Mesenchymal stem cell (in vitro differentiated cells and primary cell): Measurements from ENCODE around the gene ACY1.

Experiments
- DNase-seq: peaks from one replicate; pipeline ENCODE4 v3.0.0-alpha.2; 2013
- H2AFZ ChIP-seq: one replicate; pipeline ENCODE4 v1.6.1; 2013; ENCODE audit warnings: low read depth, mild to moderate bottlenecking, control low read depth, inconsistent platforms, low read length, moderate library complexity
- H2AK5ac ChIP-seq: 2 replicates; pipeline ENCODE4 v1.6.1; 2013; ENCODE audit warnings: low read length, moderate library complexity, mild to moderate bottlenecking, inconsistent platforms; ENCODE audit not compliant: severe bottlenecking
- H2BK120ac ChIP-seq: one replicate; pipeline ENCODE4 v1.6.1; 2013; ENCODE audit warnings: low read depth, mild to moderate bottlenecking, inconsistent platforms, low read length, moderate library complexity
- H2BK12ac ChIP-seq, 2 experiments: one replicate each; pipeline ENCODE4 v1.6.1; 2013; ENCODE audit warnings: inconsistent platforms in 2 of 2, low read length in 2 of 2, mild to moderate bottlenecking in 2 of 2, moderate library complexity in 2 of 2, control low read depth in 1 of 2
- H2BK15ac ChIP-seq: one replicate; pipeline ENCODE4 v1.6.1; 2013; ENCODE audit warnings: mild to moderate bottlenecking, low read depth, inconsistent platforms; ENCODE audit not compliant: poor library complexity, severe bottlenecking
- H2BK5ac ChIP-seq: 2 replicates; pipeline ENCODE4 v1.6.1; 2013; ENCODE audit warnings: low read depth, mild to moderate bottlenecking, low read length, control low read depth, inconsistent platforms; ENCODE audit not compliant: poor library complexity, severe bottlenecking
- H3K14ac ChIP-seq, 2 experiments: one replicate each; pipeline ENCODE4 v1.6.1; 2013; ENCODE audit warnings: inconsistent platforms in 2 of 2, low read length in 2 of 2, control low read depth in 1 of 2, mild to moderate bottlenecking in 1 of 2, moderate library complexity in 1 of 2
- H3K18ac ChIP-seq, 2 experiments: one replicate each; pipeline ENCODE4 v1.6.1; 2013; ENCODE audit warnings: inconsistent platforms in 2 of 2, low read length in 2 of 2, control low read depth in 1 of 2, low read depth in 1 of 2, mild to moderate bottlenecking in 1 of 2
- H3K23ac ChIP-seq, 2 experiments: one replicate each; pipeline ENCODE4 v1.6.1; 2013; ENCODE audit warnings: inconsistent platforms in 2 of 2, low read length in 2 of 2, mild to moderate bottlenecking in 2 of 2, moderate library complexity in 2 of 2, control low read depth in 1 of 2
- H3K27ac ChIP-seq: 2 replicates; pipeline ENCODE4 v1.5.1; 2013; ENCODE audit warnings: mild to moderate bottlenecking, moderate library complexity, low read length, control low read depth, inconsistent platforms; ENCODE audit not compliant: poor library complexity, severe bottlenecking
- H3K27me3 ChIP-seq, 2 experiments: 2 replicates each; pipeline versions ENCODE4 v1.6.1 to v1.7.0; 2013; ENCODE audit warnings: low read length in 2 of 2, mild to moderate bottlenecking in 2 of 2, moderate library complexity in 2 of 2, control low read depth in 1 of 2, inconsistent platforms in 1 of 2; ENCODE audit not compliant: control insufficient read depth in 1 of 2, insufficient read depth in 1 of 2
- H3K36me3 ChIP-seq, 2 experiments: 2 replicates each; pipeline versions ENCODE4 v1.6.1 to v1.7.0; 2013; ENCODE audit warnings: low read length in 2 of 2, control low read depth in 1 of 2, inconsistent platforms in 1 of 2, low read depth in 1 of 2, mild to moderate bottlenecking in 1 of 2; ENCODE audit not compliant: insufficient read depth in 2 of 2, control insufficient read depth in 1 of 2
- H3K4ac ChIP-seq, 2 experiments: one replicate each; pipeline ENCODE4 v1.6.1; 2013; ENCODE audit warnings: inconsistent platforms in 2 of 2, low read length in 2 of 2, mild to moderate bottlenecking in 2 of 2, moderate library complexity in 2 of 2, control low read depth in 1 of 2, low read depth in 1 of 2
- H3K4me1 ChIP-seq: 2 replicates; pipeline ENCODE4 v1.6.1; 2013; ENCODE audit warnings: low read depth, low read length, control low read depth; ENCODE audit not compliant: control insufficient read depth, insufficient read depth
- H3K4me2 ChIP-seq: 2 replicates; pipeline ENCODE4 v1.6.1; 2013; ENCODE audit warnings: low read length, mild to moderate bottlenecking, inconsistent platforms; ENCODE audit not compliant: poor library complexity, severe bottlenecking
- H3K4me3 ChIP-seq, 2 experiments: 2 replicates each; pipeline versions ENCODE4 v1.5.1 to v1.7.0; 2013; ENCODE audit warnings: low read length in 2 of 2, mild to moderate bottlenecking in 2 of 2, control low read depth in 1 of 2, low read depth in 1 of 2; ENCODE audit not compliant: insufficient read depth in 1 of 2
- H3K79me1 ChIP-seq: replicated peaks from 2 replicates; pipeline ENCODE4 v1.6.1; 2013; ENCODE audit warnings: mild to moderate bottlenecking, control low read depth, low read length, inconsistent platforms; ENCODE audit not compliant: poor library complexity, severe bottlenecking
- H3K9ac ChIP-seq: 2 replicates; pipeline ENCODE4 v1.7.0; 2013; ENCODE audit warnings: mild to moderate bottlenecking, low read length, moderate library complexity
- H3K9me3 ChIP-seq: 2 replicates; pipeline ENCODE4 v1.7.0; 2013; ENCODE audit warnings: mild to moderate bottlenecking, low read length; ENCODE audit not compliant: control insufficient read depth
- H4K8ac ChIP-seq: one replicate; pipeline ENCODE4 v1.6.1; 2013; ENCODE audit warnings: inconsistent platforms, mild to moderate bottlenecking, low read length, moderate library complexity
- H4K91ac ChIP-seq: one replicate; pipeline ENCODE4 v1.6.1; 2013; ENCODE audit warnings: mild to moderate bottlenecking, low read length, inconsistent platforms
- WGBS: methylation state at CpG from one replicate; pipeline ENCODE4 v1.1.7; 2013; ENCODE audit warnings: mixed read lengths; 5-methylcytosine and 5-hydroxymethylcytosine counted together

The ACY1 gene

DNA sequence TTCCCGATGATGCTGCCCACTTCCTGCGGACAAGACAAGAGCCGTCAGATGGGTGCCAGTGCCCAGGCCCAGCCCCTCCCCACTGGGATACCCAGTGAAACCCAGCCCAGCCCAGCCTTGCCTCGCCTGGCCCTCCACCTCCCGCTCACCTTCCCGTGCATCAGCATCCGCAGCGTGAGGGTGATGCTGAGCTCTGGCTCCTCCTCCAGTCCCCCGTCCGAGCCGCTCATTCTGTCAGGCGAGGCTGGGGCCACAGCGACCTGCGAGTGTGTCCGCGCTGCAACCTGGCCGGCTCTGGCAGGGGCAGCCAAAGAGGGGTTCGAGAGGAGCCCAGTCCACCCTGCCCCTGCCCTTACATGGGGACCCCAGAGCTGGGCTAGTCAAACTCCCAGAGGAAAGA lies 22.3 kb upstream of the ACY1 start:
- Histone ChIP-seq H3K79me1 (peaks cover 16% of the 10 kb centered on the region), H3K18ac (no peak overlapping the region), H2AFZ (no peak overlapping the region), H2AK5ac (no peak overlapping the region), H2BK120ac (no peak overlapping the region), H3K4me3 (no peak overlapping the region), H3K23ac (no peak overlapping the region), H3K27ac (no peak overlapping the region), H3K4ac (no peak overlapping the region), H2BK12ac (no peak overlapping the region), H3K9me3 (no peaks in the 10 kb centered on the region), H3K14ac (no peak overlapping the region), H2BK5ac (no peak overlapping the region), H4K91ac (no peak overlapping the region), H3K4me2 (no peak overlapping the region), H3K27me3 (no peaks in the 10 kb centered on the region), H4K8ac (no peak overlapping the region), H3K4me1 (peaks cover 25% of the 10 kb centered on the region), H3K9ac (no peak overlapping the region), H2BK15ac (no peak overlapping the region), H3K36me3 (peaks cover 39 to 63% of the 10 kb centered on the region in 2 experiments)
- DNase-seq: no peak
- 94% methylated on average over 18 of the region's 18 CpGs for WGBS

GRCh38 chr3:51961602-51962569 lies 21.4 kb upstream of the ACY1 start:
- no peak overlapping the region for H3K14ac ChIP-seq
- no peak for DNase-seq
- no peak overlapping the region for H2BK15ac ChIP-seq
- H2BK120ac ChIP-seq: no peak overlapping the region
- no peak overlapping the region for H4K8ac ChIP-seq
- no peak overlapping the region for H3K18ac ChIP-seq
- peaks cover 38 to 55% of the 10 kb centered on the region in 2 experiments for H3K36me3 ChIP-seq
- H3K27me3 ChIP-seq: no peaks in the 10 kb centered on the region
- peaks cover 24% of the 10 kb centered on the region for H3K4me1 ChIP-seq
- no peak overlapping the region for H3K4ac ChIP-seq
- H2AFZ ChIP-seq: no peak overlapping the region
- peaks cover 24% of the 10 kb centered on the region for H3K79me1 ChIP-seq
- no peak overlapping the region for H3K27ac ChIP-seq
- no peak overlapping the region for H4K91ac ChIP-seq
- H3K9ac ChIP-seq: no peak overlapping the region
- no peak overlapping the region for H2BK12ac ChIP-seq
- peak overlapping the region in 1 of 2 experiments; percentile 4 for H3K4me3 ChIP-seq
- H3K23ac ChIP-seq: peak overlapping the region in 1 of 2 experiments; percentile 42
- WGBS: 94% methylated on average over 7 of the region's 9 CpGs
- H3K9me3 ChIP-seq: no peaks in the 10 kb centered on the region
- no peak overlapping the region for H3K4me2 ChIP-seq
- no peak overlapping the region for H2AK5ac ChIP-seq
- no peak overlapping the region for H2BK5ac ChIP-seq

GRCh38 chr3:51962854-51963530 lies 20.3 kb upstream of the ACY1 start:
- Histone ChIP-seq H2BK120ac (no peak overlapping the region), H2BK15ac (no peak overlapping the region), H2BK12ac (no peak overlapping the region), H3K79me1 (peaks cover 27% of the 10 kb centered on the region), H2AK5ac (no peak overlapping the region), H2AFZ (no peak overlapping the region), H3K4me2 (no peak overlapping the region), H3K4me3 (no peak overlapping the region), H3K14ac (no peak overlapping the region), H3K27me3 (no peaks in the 10 kb centered on the region), H3K9ac (no peak overlapping the region), H3K18ac (no peak overlapping the region), H4K8ac (no peak overlapping the region), H3K27ac (no peak overlapping the region), H3K36me3 (peaks cover 29 to 46% of the 10 kb centered on the region in 2 experiments), H3K23ac (no peak overlapping the region), H2BK5ac (no peak overlapping the region), H3K4me1 (peaks cover 25% of the 10 kb centered on the region), H3K4ac (no peak overlapping the region), H4K91ac (no peak overlapping the region), H3K9me3 (no peaks in the 10 kb centered on the region)
- WGBS: 86% methylated on average over 6 of the region's 6 CpGs
- DNase-seq: no peak

DNA sequence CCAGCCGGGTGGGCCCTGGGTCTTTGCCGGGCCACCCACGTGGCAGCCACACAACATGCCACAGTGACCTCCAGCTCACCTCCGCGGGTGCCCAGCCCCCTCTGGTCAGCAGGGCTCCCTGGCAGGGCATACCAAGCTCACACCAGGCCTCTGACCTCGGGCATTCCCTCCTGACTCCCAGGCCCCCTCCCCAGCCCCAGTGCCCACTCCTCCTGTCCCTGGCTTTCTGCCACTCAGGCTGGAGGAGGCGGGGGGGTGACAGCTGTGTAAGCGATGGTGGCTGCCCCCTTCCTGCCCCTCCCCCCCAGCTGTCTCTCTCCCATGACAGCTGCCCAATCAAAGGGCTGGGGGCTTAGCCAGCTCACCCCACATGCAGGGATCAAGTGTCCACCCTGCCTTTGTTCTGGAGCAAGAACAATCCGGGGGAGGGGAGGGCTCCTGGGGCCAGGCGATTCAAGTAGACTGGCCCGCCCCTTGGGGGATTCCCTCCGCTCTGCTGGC lies 19.3 kb upstream of the ACY1 start:
- Histone ChIP-seq H3K9me3 (no peaks in the 10 kb centered on the region), H3K4me2 (no peak overlapping the region), H2BK5ac (no peak overlapping the region), H3K23ac (no peak overlapping the region), H2AK5ac (no peak overlapping the region), H3K36me3 (peaks cover 19 to 37% of the 10 kb centered on the region in 2 experiments), H2BK15ac (no peak overlapping the region), H4K91ac (no peak overlapping the region), H3K4ac (no peak overlapping the region), H3K27me3 (no peaks in the 10 kb centered on the region), H3K4me1 (peaks cover 34% of the 10 kb centered on the region), H2AFZ (no peak overlapping the region), H2BK120ac (no peak overlapping the region), H3K4me3 (no peak overlapping the region), H3K14ac (no peak overlapping the region), H3K27ac (no peak overlapping the region), H3K18ac (no peak overlapping the region), H3K9ac (no peak overlapping the region), H2BK12ac (no peak overlapping the region), H3K79me1 (peaks cover 27% of the 10 kb centered on the region), H4K8ac (no peak overlapping the region)
- DNase-seq: no peak
- WGBS: 80% methylated on average over 12 of the region's 12 CpGs
